C4-2B (cell line): ENCODE measurements around the gene ATP6V1G2.

Experiments used
- CTCF ChIP-seq: fragments of 450-650 bp; conservative IDR thresholded peaks from 2 replicates; pipeline ENCODE4 v1.5.1; 2017; ENCODE audit warnings: mild to moderate bottlenecking
- ZFX ChIP-seq: fragments of 450-650 bp; IDR thresholded peaks from 2 replicates; pipeline ENCODE4 v1.6.1; 2017

- TF ChIP-seq CTCF (no peak), ZFX (no peak)
Measured at GRCh38 chr6:31581434-31582229, 35.2 kb upstream of the ATP6V1G2 start.
